ENCODE data around the gene ABCC6. TPM values are rescaled to one million over a fixed set of nuclear protein-coding genes. Genes with fewer than 3 reads are reported as not detected.
"Not testable (repeated sequence)": the region's sequence is repeated elsewhere in the genome, so short reads cannot be mapped to it uniquely, and the experiment has no call there.

The ABCC6 gene
- total RNA-seq, 2 donors from 2014 or later, result 0.41 to 1.5 TPM

DNA sequence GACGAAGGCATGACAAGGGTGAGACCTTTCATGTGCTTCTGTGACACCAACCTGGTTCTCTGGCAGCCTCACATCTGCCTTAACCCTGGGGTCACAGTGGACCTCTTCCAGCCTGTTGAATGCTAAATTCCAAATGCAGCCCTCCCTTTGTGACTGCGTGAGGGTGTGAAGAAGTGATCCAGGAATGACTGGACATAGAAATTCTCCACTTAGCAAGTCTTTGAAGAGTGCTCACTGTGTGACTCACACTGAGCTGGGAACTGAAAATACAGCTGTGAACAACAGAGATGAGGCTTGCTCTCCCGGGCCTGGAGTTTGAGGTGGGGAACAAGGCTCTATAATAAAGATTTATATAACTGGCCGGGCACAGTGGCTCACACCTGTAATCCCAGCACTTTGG, 23.9 kb downstream of the ABCC6 start:
- not testable (repeated sequence) for H3K4me1 ChIP-seq (ENCODE audit: control insufficient read depth in 1 of 2, low read depth in 2 of 2); H3K36me3 ChIP-seq; H3K9me3 ChIP-seq; H3K27ac ChIP-seq; ATAC-seq (ENCODE audit: insufficient number of reproducible peaks, low FRiP score, low read depth); DNase-seq (ENCODE audit: low spot score); H3K4me3 ChIP-seq; H3K27me3 ChIP-seq (replicated peaks; ENCODE audit: insufficient read depth)

GRCh38 chr16:16197966-16198365, 25.3 kb downstream of the ABCC6 start:
- ATAC-seq (ENCODE audit: insufficient number of reproducible peaks, low FRiP score, low read depth) (no peak), DNase-seq (ENCODE audit: low spot score) (no peak)
- Histone ChIP-seq H3K9me3 (no peaks in the 10 kb centered on the region), H3K27me3 (replicated peaks; ENCODE audit: insufficient read depth) (no peaks in the 10 kb centered on the region), H3K27ac (no peak overlapping the region), H3K4me3 (no peak overlapping the region), H3K36me3 (no peaks in the 10 kb centered on the region), H3K4me1 (ENCODE audit: control insufficient read depth in 1 of 2, low read depth in 2 of 2) (no peaks in the 10 kb centered on the region)
- no peak for TF ChIP-seq CTCF (IDR thresholded peaks at IDR 0.05)

DNA sequence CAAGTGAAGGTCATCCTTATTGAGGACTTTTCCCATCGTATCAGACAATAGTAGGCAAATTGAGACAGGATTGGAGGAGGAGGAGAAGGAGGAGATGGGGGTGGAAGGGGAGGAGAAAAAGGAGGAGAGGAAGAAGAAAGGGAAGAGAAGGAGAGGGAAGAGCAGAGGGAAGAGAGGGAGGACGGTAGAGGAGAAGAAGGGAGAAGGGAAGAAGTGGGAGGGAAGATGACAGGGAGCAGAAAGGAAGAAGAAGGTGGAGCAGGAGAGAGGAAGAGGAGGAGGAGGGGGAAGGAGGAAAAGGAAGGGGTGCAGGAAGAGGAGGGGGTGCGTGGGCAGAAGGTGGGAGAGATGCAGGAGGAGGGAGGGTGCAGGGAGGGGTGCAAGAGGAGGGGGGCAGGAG, 26.0 kb downstream of the ABCC6 start:
- Histone ChIP-seq H3K4me1 (ENCODE audit: control insufficient read depth in 1 of 2, low read depth in 2 of 2) (no peaks in the 10 kb centered on the region), H3K27me3 (replicated peaks; ENCODE audit: insufficient read depth) (no peaks in the 10 kb centered on the region), H3K4me3 (no peak overlapping the region), H3K36me3 (no peaks in the 10 kb centered on the region), H3K9me3 (no peaks in the 10 kb centered on the region), H3K27ac (no peak overlapping the region)
- no peak for DNase-seq (ENCODE audit: low spot score)
- ATAC-seq (ENCODE audit: insufficient number of reproducible peaks, low FRiP score, low read depth), result no peak
- no peak for TF ChIP-seq CTCF (IDR thresholded peaks at IDR 0.05)

DNA sequence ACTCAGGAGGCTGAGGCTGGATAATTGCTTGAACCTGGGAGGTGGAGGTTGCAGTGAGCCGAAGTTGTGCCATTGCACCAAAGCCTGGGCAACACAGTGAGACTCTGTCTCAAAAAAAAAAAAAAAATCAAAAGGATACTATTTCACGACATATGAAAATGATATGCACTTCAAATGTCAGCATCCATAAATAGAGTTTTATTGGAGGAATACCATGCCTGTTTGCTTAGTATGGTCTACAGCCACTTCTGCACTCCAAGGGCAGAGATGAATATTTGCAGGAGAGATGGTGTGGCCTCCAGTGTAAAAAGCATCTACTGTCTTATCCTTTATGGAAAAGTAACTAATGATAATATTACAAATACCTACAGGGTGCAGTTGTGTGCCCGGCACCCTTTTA, 27.2 kb downstream of the ABCC6 start:
- ATAC-seq (ENCODE audit: insufficient number of reproducible peaks, low FRiP score, low read depth) (no peak), DNase-seq (ENCODE audit: low spot score) (no peak)
- Histone ChIP-seq H3K4me3 (no peak overlapping the region), H3K36me3 (no peaks in the 10 kb centered on the region), H3K9me3 (no peaks in the 10 kb centered on the region), H3K4me1 (ENCODE audit: control insufficient read depth in 1 of 2, low read depth in 2 of 2) (no peaks in the 10 kb centered on the region), H3K27me3 (replicated peaks; ENCODE audit: insufficient read depth) (no peaks in the 10 kb centered on the region), H3K27ac (no peak overlapping the region)
- TF ChIP-seq CTCF (IDR thresholded peaks at IDR 0.05), result no peak

DNA sequence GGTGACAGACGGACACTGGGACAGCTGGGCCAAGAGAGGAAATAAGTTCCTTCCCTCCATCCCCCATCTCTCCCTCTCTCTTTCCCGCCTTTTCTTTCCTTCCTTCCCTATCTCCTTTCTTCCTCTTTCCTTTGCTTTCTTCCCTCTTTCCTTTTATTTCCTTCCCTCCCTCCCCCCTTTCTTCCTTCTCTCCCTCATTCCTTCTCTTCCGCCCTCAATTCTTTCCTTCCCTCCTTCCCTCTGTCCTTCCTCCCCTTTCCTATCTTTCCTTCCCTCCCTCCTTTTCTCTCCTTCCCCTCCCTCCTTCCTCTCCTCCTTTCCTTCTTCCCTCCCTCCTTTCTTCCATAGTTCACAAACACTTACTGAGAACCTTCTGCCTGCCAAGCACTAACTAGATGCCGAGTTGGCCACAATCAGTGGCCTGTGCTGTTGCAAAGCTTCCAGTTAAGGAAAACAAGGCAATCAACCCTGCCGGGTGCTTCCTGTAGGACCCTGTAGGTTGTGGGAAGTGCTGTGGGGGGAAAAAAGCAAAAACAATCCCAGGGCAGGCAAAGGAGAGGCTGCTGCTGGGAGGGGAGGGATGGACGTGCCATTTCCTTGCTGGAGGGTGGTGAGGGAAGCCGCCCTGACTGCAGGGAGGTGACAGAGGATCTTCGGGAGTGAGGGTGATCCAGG, 31.7 kb downstream of the ABCC6 start:
- Histone ChIP-seq H3K4me1 (ENCODE audit: control insufficient read depth in 1 of 2, low read depth in 2 of 2) (no peaks in the 10 kb centered on the region), H3K9me3 (no peaks in the 10 kb centered on the region), H3K4me3 (no peak overlapping the region), H3K27ac (no peak overlapping the region), H3K27me3 (replicated peaks; ENCODE audit: insufficient read depth) (no peaks in the 10 kb centered on the region), H3K36me3 (no peaks in the 10 kb centered on the region)
- TF ChIP-seq CTCF (IDR thresholded peaks at IDR 0.05), result no peak
- DNase-seq (ENCODE audit: low spot score), result no peak
- ATAC-seq (ENCODE audit: insufficient number of reproducible peaks, low FRiP score, low read depth), result no peak

- ATAC-seq (ENCODE audit: insufficient number of reproducible peaks, low FRiP score, low read depth), result not testable (repeated sequence)
Observed at GRCh38 chr16:16190966-16191365, 32.3 kb downstream of the ABCC6 start.

More at GRCh38 chr16:16190966-16191365, 32.3 kb downstream of the ABCC6 start:
- not testable (repeated sequence) for H3K4me1 ChIP-seq (ENCODE audit: control insufficient read depth in 1 of 2, low read depth in 2 of 2); DNase-seq (ENCODE audit: low spot score); H3K36me3 ChIP-seq; H3K4me3 ChIP-seq; H3K27me3 ChIP-seq (replicated peaks; ENCODE audit: insufficient read depth); H3K9me3 ChIP-seq; H3K27ac ChIP-seq
